Breast epithelium (tissue), 3 donors: ENCODE results near the gene SKIC8.

Experiments used
- POLR2A ChIP-seq: fragments of 450-650 bp; IDR thresholded peaks from one replicate; pipeline ENCODE4 v1.6.1; 2016; ENCODE audit warnings: antibody characterized with exemption, mild to moderate bottlenecking, moderate library complexity
- POLR2AphosphoS5 ChIP-seq, 3 donors: sonication (generic); formaldehyde crosslinking; IDR thresholded peaks; one replicate each; pipeline ENCODE4 v1.6.1; 2017; ENCODE audit warnings: antibody characterized with exemption in 3 of 3
- TF ChIP-seq, protein P1 (sequence below), 3 donors: fragments of 450-650 bp; IDR thresholded peaks; one replicate each; pipeline ENCODE4 v1.5.1; 2016 to 2017; ENCODE audit warnings: antibody characterized with exemption in 3 of 3, mild to moderate bottlenecking in 3 of 3, moderate library complexity in 3 of 3

DNA sequence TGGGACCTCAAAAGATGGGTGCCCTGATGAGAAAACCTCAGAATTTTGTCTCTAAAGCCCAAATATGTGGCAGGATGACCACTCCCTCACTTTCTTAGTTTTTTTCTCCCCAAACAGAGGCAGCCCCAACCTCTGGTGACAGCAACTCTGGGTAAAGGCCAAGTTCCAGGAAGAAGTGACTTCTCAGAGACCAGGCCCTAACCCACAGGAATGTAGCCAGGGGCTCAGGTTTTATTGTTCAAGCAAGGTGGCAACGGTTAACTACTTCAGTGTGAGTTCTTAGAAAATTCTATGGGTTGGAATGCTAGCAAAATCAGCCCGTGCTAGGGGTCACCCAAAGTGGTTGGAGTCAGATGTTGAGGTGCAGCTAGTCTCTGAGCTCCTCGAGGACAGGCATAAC, 40.2 kb downstream of the SKIC8 start:
- TF ChIP-seq, protein P1, sequence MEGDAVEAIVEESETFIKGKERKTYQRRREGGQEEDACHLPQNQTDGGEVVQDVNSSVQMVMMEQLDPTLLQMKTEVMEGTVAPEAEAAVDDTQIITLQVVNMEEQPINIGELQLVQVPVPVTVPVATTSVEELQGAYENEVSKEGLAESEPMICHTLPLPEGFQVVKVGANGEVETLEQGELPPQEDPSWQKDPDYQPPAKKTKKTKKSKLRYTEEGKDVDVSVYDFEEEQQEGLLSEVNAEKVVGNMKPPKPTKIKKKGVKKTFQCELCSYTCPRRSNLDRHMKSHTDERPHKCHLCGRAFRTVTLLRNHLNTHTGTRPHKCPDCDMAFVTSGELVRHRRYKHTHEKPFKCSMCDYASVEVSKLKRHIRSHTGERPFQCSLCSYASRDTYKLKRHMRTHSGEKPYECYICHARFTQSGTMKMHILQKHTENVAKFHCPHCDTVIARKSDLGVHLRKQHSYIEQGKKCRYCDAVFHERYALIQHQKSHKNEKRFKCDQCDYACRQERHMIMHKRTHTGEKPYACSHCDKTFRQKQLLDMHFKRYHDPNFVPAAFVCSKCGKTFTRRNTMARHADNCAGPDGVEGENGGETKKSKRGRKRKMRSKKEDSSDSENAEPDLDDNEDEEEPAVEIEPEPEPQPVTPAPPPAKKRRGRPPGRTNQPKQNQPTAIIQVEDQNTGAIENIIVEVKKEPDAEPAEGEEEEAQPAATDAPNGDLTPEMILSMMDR (IDR thresholded peaks at IDR 0.05), result no peak
- TF ChIP-seq POLR2A (no peak), POLR2AphosphoS5 (IDR thresholded peaks at IDR 0.05) (no peak)
